ENCODE measurements around the gene CIAO2A.

CIAO2A gene

GRCh38 chr15:64133623-64134344 is 40.1 kb upstream of the CIAO2A start:
- H3K4me3 ChIP-seq (ENCODE audit: low read depth in 1 of 2, low read length in 2 of 2) = no peak overlapping the region
- no peak overlapping the region for H2AFZ ChIP-seq (ENCODE audit: low read depth, low read length)
- H3K9me3 ChIP-seq (ENCODE audit: insufficient read depth, low read length, severe bottlenecking) = no peaks in the 10 kb centered on the region
- peaks cover 88% of the 10 kb centered on the region for H3K36me3 ChIP-seq (ENCODE audit: insufficient read depth, low read length)
- no peak overlapping the region for H3K4me2 ChIP-seq (ENCODE audit: insufficient read depth, low read length)
- no peaks in the 10 kb centered on the region for H4K20me1 ChIP-seq (ENCODE audit: insufficient read depth, low read length)
- H3K9ac ChIP-seq (ENCODE audit: low read depth, low read length) = no peak overlapping the region
- no peaks in the 10 kb centered on the region for H3K79me2 ChIP-seq (ENCODE audit: insufficient read depth, low read length)
- DNase-seq (no peak), ATAC-seq (ENCODE audit: insufficient read depth, low read depth) (no peak)
- H3K27ac ChIP-seq (ENCODE audit: low read length) = no peak overlapping the region
- no peaks in the 10 kb centered on the region for H3K4me1 ChIP-seq (ENCODE audit: insufficient read depth, low read length)
- TF ChIP-seq EZH2 (IDR thresholded peaks at IDR 0.05; ENCODE audit: borderline replicate concordance, low read depth, low read length, severe bottlenecking) = no peak
- TF ChIP-seq CTCF (IDR thresholded peaks at IDR 0.05; ENCODE audit: borderline replicate concordance, extremely low read depth, low read length, poor library complexity, severe bottlenecking) = no peak
- H3K27me3 ChIP-seq (ENCODE audit: insufficient read depth, low read length, poor library complexity) = no peaks in the 10 kb centered on the region

- DNase-seq (no peak), ATAC-seq (ENCODE audit: insufficient read depth, low read depth) (no peak)
- no peak overlapping the region for H3K27ac ChIP-seq (ENCODE audit: low read length)
- H3K9ac ChIP-seq (ENCODE audit: low read depth, low read length) = no peak overlapping the region
- no peak overlapping the region for H2AFZ ChIP-seq (ENCODE audit: low read depth, low read length)
- peaks cover 90% of the 10 kb centered on the region for H3K36me3 ChIP-seq (ENCODE audit: insufficient read depth, low read length)
- no peak for TF ChIP-seq EZH2 (IDR thresholded peaks at IDR 0.05; ENCODE audit: borderline replicate concordance, low read depth, low read length, severe bottlenecking)
- TF ChIP-seq CTCF (IDR thresholded peaks at IDR 0.05; ENCODE audit: borderline replicate concordance, extremely low read depth, low read length, poor library complexity, severe bottlenecking) = no peak
- H3K4me1 ChIP-seq (ENCODE audit: insufficient read depth, low read length) = no peaks in the 10 kb centered on the region
- H3K79me2 ChIP-seq (ENCODE audit: insufficient read depth, low read length) = no peaks in the 10 kb centered on the region
- no peaks in the 10 kb centered on the region for H3K9me3 ChIP-seq (ENCODE audit: insufficient read depth, low read length, severe bottlenecking)
- no peaks in the 10 kb centered on the region for H4K20me1 ChIP-seq (ENCODE audit: insufficient read depth, low read length)
- H3K27me3 ChIP-seq (ENCODE audit: insufficient read depth, low read length, poor library complexity) = no peaks in the 10 kb centered on the region
- H3K4me3 ChIP-seq (ENCODE audit: low read depth in 1 of 2, low read length in 2 of 2) = no peak overlapping the region
- H3K4me2 ChIP-seq (ENCODE audit: insufficient read depth, low read length) = no peak overlapping the region
Measured at GRCh38 chr15:64132217-64132616, 38.6 kb upstream of the CIAO2A start.

DNA sequence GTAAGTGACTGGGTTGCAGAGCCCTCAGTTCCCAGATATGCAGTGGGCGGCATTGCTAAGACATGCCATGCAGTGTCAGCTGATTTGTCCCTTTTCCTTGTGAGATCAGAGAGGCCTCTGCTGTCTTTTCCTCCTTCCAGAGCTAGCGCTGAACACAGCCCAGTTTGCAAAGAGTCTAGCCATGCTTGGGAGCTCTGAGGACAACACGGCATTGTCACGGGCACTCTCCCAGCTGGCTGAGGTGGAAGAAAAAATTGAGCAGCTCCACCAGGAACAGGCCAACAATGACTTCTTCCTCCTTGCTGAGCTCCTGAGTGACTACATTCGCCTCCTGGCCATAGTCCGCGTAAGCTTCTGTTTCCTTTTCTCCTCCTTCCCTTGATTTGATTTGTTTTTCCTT is 37.9 kb upstream of the CIAO2A start:
- no peaks in the 10 kb centered on the region for H4K20me1 ChIP-seq (ENCODE audit: insufficient read depth, low read length)

More for the DNA sequence above, 37.9 kb upstream of the CIAO2A start:
- no peak overlapping the region for H3K4me3 ChIP-seq (ENCODE audit: low read depth in 1 of 2, low read length in 2 of 2)
- no peaks in the 10 kb centered on the region for H3K9me3 ChIP-seq (ENCODE audit: insufficient read depth, low read length, severe bottlenecking)
- no peak overlapping the region for H2AFZ ChIP-seq (ENCODE audit: low read depth, low read length)
- peaks cover 89% of the 10 kb centered on the region for H3K36me3 ChIP-seq (ENCODE audit: insufficient read depth, low read length)
- H3K27me3 ChIP-seq (ENCODE audit: insufficient read depth, low read length, poor library complexity) = no peaks in the 10 kb centered on the region
- no peak overlapping the region for H3K27ac ChIP-seq (ENCODE audit: low read length)
- ATAC-seq (ENCODE audit: insufficient read depth, low read depth) (no peak), DNase-seq (no peak)
- no peak for TF ChIP-seq CTCF (IDR thresholded peaks at IDR 0.05; ENCODE audit: borderline replicate concordance, extremely low read depth, low read length, poor library complexity, severe bottlenecking)
- no peak for TF ChIP-seq EZH2 (IDR thresholded peaks at IDR 0.05; ENCODE audit: borderline replicate concordance, low read depth, low read length, severe bottlenecking)
- no peak overlapping the region for H3K9ac ChIP-seq (ENCODE audit: low read depth, low read length)
- H3K4me2 ChIP-seq (ENCODE audit: insufficient read depth, low read length) = no peak overlapping the region
- H3K4me1 ChIP-seq (ENCODE audit: insufficient read depth, low read length) = no peaks in the 10 kb centered on the region
- no peaks in the 10 kb centered on the region for H3K79me2 ChIP-seq (ENCODE audit: insufficient read depth, low read length)
